Measurements from ENCODE around the gene PDE11A.

DNA sequence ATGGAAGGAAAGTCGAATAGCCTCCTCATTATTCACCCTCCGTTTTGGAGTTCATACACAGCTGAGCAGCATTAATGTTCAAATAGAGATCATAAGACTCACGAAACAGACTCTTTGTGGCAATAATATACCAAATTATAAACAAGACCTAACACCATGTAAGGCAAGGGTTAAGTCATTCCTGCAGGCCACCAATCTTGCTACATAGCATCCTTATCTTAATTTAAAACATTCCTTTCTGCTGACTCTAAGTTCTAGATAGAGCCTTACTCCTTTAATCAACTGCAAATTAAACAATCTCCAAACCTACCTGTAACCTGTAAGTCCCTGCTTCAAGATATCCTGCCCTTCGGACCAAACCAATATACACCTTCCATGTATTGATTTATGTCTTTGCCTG is 178.0 kb downstream of the PDE11A start:
- no peak for TF ChIP-seq ARNTL (CRISPR knock-in tag; IDR thresholded peaks at IDR 0.05; ENCODE audit: borderline replicate concordance, low read depth)
- TF ChIP-seq, protein P1, sequence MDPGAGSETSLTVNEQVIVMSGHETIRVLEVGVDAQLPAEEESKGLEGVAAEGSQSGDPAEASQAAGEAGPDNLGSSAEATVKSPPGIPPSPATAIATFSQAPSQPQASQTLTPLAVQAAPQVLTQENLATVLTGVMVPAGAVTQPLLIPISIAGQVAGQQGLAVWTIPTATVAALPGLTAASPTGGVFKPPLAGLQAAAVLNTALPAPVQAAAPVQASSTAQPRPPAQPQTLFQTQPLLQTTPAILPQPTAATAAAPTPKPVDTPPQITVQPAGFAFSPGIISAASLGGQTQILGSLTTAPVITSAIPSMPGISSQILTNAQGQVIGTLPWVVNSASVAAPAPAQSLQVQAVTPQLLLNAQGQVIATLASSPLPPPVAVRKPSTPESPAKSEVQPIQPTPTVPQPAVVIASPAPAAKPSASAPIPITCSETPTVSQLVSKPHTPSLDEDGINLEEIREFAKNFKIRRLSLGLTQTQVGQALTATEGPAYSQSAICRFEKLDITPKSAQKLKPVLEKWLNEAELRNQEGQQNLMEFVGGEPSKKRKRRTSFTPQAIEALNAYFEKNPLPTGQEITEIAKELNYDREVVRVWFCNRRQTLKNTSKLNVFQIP (CRISPR knock-in tag; IDR thresholded peaks at IDR 0.05; ENCODE audit: borderline replicate concordance, low read depth), result no peak
- no peak for TF ChIP-seq ISL1 (CRISPR knock-in tag; IDR thresholded peaks at IDR 0.05)
- TF ChIP-seq, protein P2, sequence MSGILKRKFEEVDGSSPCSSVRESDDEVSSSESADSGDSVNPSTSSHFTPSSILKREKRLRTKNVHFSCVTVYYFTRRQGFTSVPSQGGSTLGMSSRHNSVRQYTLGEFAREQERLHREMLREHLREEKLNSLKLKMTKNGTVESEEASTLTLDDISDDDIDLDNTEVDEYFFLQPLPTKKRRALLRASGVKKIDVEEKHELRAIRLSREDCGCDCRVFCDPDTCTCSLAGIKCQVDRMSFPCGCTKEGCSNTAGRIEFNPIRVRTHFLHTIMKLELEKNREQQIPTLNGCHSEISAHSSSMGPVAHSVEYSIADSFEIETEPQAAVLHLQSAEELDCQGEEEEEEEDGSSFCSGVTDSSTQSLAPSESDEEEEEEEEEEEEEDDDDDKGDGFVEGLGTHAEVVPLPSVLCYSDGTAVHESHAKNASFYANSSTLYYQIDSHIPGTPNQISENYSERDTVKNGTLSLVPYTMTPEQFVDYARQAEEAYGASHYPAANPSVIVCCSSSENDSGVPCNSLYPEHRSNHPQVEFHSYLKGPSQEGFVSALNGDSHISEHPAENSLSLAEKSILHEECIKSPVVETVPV (CRISPR knock-in tag; IDR thresholded peaks at IDR 0.05), result no peak
- TF ChIP-seq BACH2 (CRISPR knock-in tag; IDR thresholded peaks at IDR 0.05; ENCODE audit: borderline replicate concordance), result no peak
- TF ChIP-seq SNAI2 (CRISPR knock-in tag; IDR thresholded peaks at IDR 0.05), result no peak
- no peak for TF ChIP-seq ZC3H10 (CRISPR knock-in tag; IDR thresholded peaks at IDR 0.05)
- TF ChIP-seq, protein P3, sequence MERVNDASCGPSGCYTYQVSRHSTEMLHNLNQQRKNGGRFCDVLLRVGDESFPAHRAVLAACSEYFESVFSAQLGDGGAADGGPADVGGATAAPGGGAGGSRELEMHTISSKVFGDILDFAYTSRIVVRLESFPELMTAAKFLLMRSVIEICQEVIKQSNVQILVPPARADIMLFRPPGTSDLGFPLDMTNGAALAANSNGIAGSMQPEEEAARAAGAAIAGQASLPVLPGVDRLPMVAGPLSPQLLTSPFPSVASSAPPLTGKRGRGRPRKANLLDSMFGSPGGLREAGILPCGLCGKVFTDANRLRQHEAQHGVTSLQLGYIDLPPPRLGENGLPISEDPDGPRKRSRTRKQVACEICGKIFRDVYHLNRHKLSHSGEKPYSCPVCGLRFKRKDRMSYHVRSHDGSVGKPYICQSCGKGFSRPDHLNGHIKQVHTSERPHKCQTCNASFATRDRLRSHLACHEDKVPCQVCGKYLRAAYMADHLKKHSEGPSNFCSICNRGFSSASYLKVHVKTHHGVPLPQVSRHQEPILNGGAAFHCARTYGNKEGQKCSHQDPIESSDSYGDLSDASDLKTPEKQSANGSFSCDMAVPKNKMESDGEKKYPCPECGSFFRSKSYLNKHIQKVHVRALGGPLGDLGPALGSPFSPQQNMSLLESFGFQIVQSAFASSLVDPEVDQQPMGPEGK (CRISPR knock-in tag; IDR thresholded peaks at IDR 0.05; ENCODE audit: borderline replicate concordance), result no peak
- TF ChIP-seq ZFP3 (CRISPR knock-in tag; IDR thresholded peaks at IDR 0.05), result no peak
- TF ChIP-seq, protein P4, sequence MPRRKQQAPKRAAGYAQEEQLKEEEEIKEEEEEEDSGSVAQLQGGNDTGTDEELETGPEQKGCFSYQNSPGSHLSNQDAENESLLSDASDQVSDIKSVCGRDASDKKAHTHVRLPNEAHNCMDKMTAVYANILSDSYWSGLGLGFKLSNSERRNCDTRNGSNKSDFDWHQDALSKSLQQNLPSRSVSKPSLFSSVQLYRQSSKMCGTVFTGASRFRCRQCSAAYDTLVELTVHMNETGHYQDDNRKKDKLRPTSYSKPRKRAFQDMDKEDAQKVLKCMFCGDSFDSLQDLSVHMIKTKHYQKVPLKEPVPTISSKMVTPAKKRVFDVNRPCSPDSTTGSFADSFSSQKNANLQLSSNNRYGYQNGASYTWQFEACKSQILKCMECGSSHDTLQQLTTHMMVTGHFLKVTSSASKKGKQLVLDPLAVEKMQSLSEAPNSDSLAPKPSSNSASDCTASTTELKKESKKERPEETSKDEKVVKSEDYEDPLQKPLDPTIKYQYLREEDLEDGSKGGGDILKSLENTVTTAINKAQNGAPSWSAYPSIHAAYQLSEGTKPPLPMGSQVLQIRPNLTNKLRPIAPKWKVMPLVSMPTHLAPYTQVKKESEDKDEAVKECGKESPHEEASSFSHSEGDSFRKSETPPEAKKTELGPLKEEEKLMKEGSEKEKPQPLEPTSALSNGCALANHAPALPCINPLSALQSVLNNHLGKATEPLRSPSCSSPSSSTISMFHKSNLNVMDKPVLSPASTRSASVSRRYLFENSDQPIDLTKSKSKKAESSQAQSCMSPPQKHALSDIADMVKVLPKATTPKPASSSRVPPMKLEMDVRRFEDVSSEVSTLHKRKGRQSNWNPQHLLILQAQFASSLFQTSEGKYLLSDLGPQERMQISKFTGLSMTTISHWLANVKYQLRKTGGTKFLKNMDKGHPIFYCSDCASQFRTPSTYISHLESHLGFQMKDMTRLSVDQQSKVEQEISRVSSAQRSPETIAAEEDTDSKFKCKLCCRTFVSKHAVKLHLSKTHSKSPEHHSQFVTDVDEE (CRISPR knock-in tag; IDR thresholded peaks at IDR 0.05), result no peak
- no peak for TF ChIP-seq OSR1 (CRISPR knock-in tag; IDR thresholded peaks at IDR 0.05)
- no peak for TF ChIP-seq ZNF8 (CRISPR knock-in tag; IDR thresholded peaks at IDR 0.05)
- no peak for TF ChIP-seq TOX (CRISPR knock-in tag; IDR thresholded peaks at IDR 0.05; ENCODE audit: borderline replicate concordance)
